PC-3 (cell line): ENCODE measurements around the gene TRIAP1. TPM values are rescaled to one million over a fixed set of nuclear protein-coding genes. Genes with fewer than 3 reads are reported as not detected.
A peak's percentile ranks its signal among the peaks of the same experiment; 100 is the strongest.

ENCODE experiments used
- ATAC-seq: fragments of 200-7000 bp; cut with Tn5 transposase; 2 replicates; pipeline ENCODE4 v1.9.1; 2020; ENCODE audit warnings: mild to moderate bottlenecking, moderate library complexity
- Bru-seq: library from RNA; stranded (reverse); fragments of 400-500 nt; gene quantifications from one replicate; lab custom pipeline; 2021; lab: Mats Ljungman, UMichigan
- BruChase-seq, 2 experiments: library from RNA; stranded (reverse); fragments of 400-500 nt; gene quantifications; one replicate each; lab custom pipeline; 2021; lab: Mats Ljungman, UMichigan
- BruUV-seq: library from RNA; stranded (reverse); fragments of 400-500 nt; replicated peaks from 2 replicates; lab custom pipeline; 2021; lab: Mats Ljungman, UMichigan
- CTCF ChIA-PET: fragments of 300-600 bp; sonication (Branson Sonifier 250); formaldehyde crosslinking; loops from one replicate; lab custom pipeline; 2022; ENCODE audit warnings: antibody characterized with exemption; lab: Charles Lee
- POLR2A ChIA-PET: fragments of 300-600 bp; sonication (Branson Sonifier 250); formaldehyde crosslinking; loops from one replicate; lab custom pipeline; 2022; ENCODE audit warnings: antibody characterized with exemption; ENCODE audit not compliant: unreplicated experiment; lab: Charles Lee
- DNase-seq: peaks from one replicate; pipeline ENCODE4 v3.0.0-alpha.2; 2015
- H2AFZ ChIP-seq: fragments of 300-600 bp; sonication (generic); 2 replicates; pipeline ENCODE4 v1.6.0; 2016; ENCODE audit warnings: antibody characterized with exemption, low read length
- H3F3A ChIP-seq: fragments of 300-600 bp; sonication (generic); one replicate; pipeline ENCODE4 v1.6.0; 2017; ENCODE audit warnings: antibody characterized with exemption, low read length, control low read depth, mild to moderate bottlenecking; ENCODE audit not compliant: unreplicated experiment
- H3K27ac ChIP-seq: fragments of 300-600 bp; sonication (generic); 2 replicates; pipeline ENCODE4 v1.5.1; 2016; ENCODE audit warnings: mild to moderate bottlenecking, low read length
- H3K27me3 ChIP-seq: fragments of 300-600 bp; sonication (generic); 2 replicates; pipeline ENCODE4 v1.6.1; 2016; ENCODE audit warnings: low read length, mixed read lengths
- H3K36me3 ChIP-seq: fragments of 300-600 bp; sonication (generic); 2 replicates; pipeline ENCODE4 v1.6.1; 2016; ENCODE audit warnings: low read depth, mixed run types, low read length, mixed read lengths
- H3K4me1 ChIP-seq: fragments of 300-600 bp; sonication (generic); 2 replicates; pipeline ENCODE4 v1.5.1; 2016; ENCODE audit warnings: low read length; ENCODE audit not compliant: insufficient read depth
- H3K4me2 ChIP-seq: fragments of 300-600 bp; sonication (generic); 2 replicates; pipeline ENCODE4 v1.6.0; 2016; ENCODE audit warnings: low read length
- H3K4me3 ChIP-seq: fragments of 300-600 bp; sonication (generic); 2 replicates; pipeline ENCODE4 v1.5.1; 2016; ENCODE audit warnings: mild to moderate bottlenecking, low read length, mixed read lengths
- H3K79me2 ChIP-seq: fragments of 300-600 bp; sonication (generic); 2 replicates; pipeline ENCODE4 v1.6.1; 2017; ENCODE audit warnings: low read length, mixed read lengths
- H3K9ac ChIP-seq: fragments of 300-600 bp; sonication (generic); 2 replicates; pipeline ENCODE4 v1.6.0; 2016; ENCODE audit warnings: mild to moderate bottlenecking, low read length
- H3K9me2 ChIP-seq: fragments of 300-600 bp; sonication (generic); replicated peaks from 2 replicates; pipeline ENCODE4 v1.6.1; 2016; ENCODE audit warnings: mixed run types, low read length, mixed read lengths
- H3K9me3 ChIP-seq: fragments of 300-600 bp; sonication (generic); 2 replicates; pipeline ENCODE4 v1.6.1; 2016; ENCODE audit warnings: low read length, mixed read lengths
- H4K20me1 ChIP-seq: fragments of 300-600 bp; sonication (generic); 2 replicates; pipeline ENCODE4 v1.6.1; 2016; ENCODE audit warnings: low read length, mixed read lengths
- EZH2 ChIP-seq: fragments of 300-600 bp; sonication (generic); IDR thresholded peaks from one replicate; pipeline ENCODE4 v1.6.1; 2017; ENCODE audit warnings: antibody characterized with exemption, mild to moderate bottlenecking, low read length; ENCODE audit not compliant: unreplicated experiment
- EZH2phosphoT487 ChIP-seq: fragments of 300-600 bp; sonication (generic); IDR thresholded peaks from 2 replicates; pipeline ENCODE4 v1.6.1; 2018; ENCODE audit warnings: mild to moderate bottlenecking, antibody characterized with exemption, low read length, borderline replicate concordance
- intact Hi-C: fragments of 100-400 bp; cut with micrococcal nuclease; formaldehyde crosslinking; loops from 2 replicates; pipeline ENCODE4 v1.9.0; 2023
- long read RNA-seq: library from polyadenylated mRNA; unstranded; transcript quantifications from one replicate; pipeline ENCODE4 v2.0.0, GENCODE V29; 2021; ENCODE audit not compliant: unreplicated experiment
- total RNA-seq: library from RNA; depleted of rRNA; stranded (reverse); fragments of >200 nt; gene quantifications from 2 replicates; pipeline ENCODE4 v1.2.3, GENCODE V29; 2014; rRNA removed
- TF ChIP-seq, protein P1 (sequence below): fragments of 300-600 bp; sonication (generic); conservative IDR thresholded peaks from 2 replicates; pipeline ENCODE4 v1.5.1; 2017; ENCODE audit warnings: antibody characterized with exemption, low read depth, mild to moderate bottlenecking, low read length

TRIAP1 gene
- total RNA-seq: 24.0 and 34.5 TPM in 2 replicates
- Bru-seq, nascent RNA: percentile 91 among the genes with signal in this experiment
- BruChase-seq, experiment 1, labeled RNA remaining after a 6-hour chase: percentile 99 among the genes with signal in this experiment
- percentile 97 among the genes with signal in this experiment for BruChase-seq, experiment 2, labeled RNA remaining after a 2-hour chase
- long read RNA-seq, transcript TRIAP1-202 (2 exons, 1,182 nt): major isoform, 38 of 105 reads
- long read RNA-seq, partial matches to known transcripts: 0 of 105 reads
- long read RNA-seq, other reads (novel, unspliced or antisense): 64 of 105 reads

DNA sequence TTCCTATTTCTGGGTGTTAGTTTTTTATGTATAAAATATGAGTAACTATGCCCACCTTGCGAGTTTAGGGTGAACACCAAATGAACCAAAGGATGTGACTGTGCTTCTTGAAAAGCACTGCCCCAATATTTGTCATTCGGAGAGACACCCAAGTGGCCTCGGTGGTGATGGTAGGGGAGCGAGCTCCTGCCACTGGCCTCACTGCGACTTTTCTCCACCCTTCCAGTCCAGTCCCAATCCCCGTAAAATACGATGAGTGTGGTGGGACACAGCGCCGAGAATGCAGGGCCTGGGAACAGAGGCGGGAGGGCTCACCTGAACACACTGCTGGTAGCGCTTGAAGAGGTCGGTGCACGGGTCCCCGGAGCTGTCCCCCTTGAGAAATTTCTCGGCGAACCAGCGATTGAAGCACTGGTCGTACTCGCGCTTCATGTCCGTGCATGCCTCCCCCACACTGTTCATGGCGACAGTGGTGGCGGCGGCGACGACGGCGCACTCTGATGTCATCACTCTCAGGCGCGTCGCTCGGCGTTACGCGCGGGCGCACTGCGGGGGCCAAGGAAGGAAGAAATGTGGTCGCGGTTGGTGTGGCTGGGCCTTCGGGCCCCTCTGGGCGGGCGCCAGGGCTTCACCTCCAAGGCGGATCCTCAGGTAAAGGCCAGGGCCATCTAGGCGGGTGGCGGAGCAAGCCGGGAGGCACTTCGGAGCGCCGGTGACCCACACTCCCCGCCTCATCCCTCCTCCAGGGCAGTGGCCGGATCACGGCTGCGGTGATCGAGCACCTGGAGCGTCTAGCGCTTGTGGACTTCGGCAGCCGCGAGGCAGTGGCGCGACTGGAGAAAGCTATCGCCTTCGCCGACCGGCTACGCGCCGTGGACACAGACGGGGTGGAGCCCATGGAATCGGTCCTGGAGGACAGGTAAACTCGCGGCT is at the start of gene TRIAP1, which contains the start of gene GATC:
TSS of gene TRIAP1 (minus strand) at position 474 of the 933 bp plus-strand sequence. CDS start at position 462, 12 bp downstream.
TSS of gene GATC (plus strand) at position 534 of the 933 bp plus-strand sequence. CDS start at position 571, 37 bp downstream.
- Histone ChIP-seq H3K4me2 (peak within 1 kb of the TSS; percentile 79), H3K4me3 (peak within 1 kb of the TSS; percentile 77), H2AFZ (peak within 1 kb of the TSS; percentile 71), H3K9ac (peak within 1 kb of the TSS; percentile 86), H3K4me1 (peaks cover 23% of the 10 kb centered on the region), H4K20me1 (peaks cover 10% of the 10 kb centered on the region; the same call in 1 of the 2 replicates), H3K9me2 (no peaks in the 10 kb centered on the region), H3K27ac (peak within 1 kb of the TSS; percentile 68), H3K27me3 (no peaks in the 10 kb centered on the region), H3K79me2 (peaks cover 83% of the 10 kb centered on the region), H3F3A (no peaks in the 10 kb centered on the region), H3K36me3 (peaks cover 30% of the 10 kb centered on the region), H3K9me3 (no peaks in the 10 kb centered on the region)
- ATAC-seq (peak; percentile 79), DNase-seq (peak; percentile 89)
- intact Hi-C loops: no loop called here
- TF ChIP-seq EZH2phosphoT487 (no peak), EZH2 (no peak)
- ChIA-PET CTCF (no interaction called here), POLR2A (no interaction called here)
- BruUV-seq: TSS peak; percentile 72

DNA sequence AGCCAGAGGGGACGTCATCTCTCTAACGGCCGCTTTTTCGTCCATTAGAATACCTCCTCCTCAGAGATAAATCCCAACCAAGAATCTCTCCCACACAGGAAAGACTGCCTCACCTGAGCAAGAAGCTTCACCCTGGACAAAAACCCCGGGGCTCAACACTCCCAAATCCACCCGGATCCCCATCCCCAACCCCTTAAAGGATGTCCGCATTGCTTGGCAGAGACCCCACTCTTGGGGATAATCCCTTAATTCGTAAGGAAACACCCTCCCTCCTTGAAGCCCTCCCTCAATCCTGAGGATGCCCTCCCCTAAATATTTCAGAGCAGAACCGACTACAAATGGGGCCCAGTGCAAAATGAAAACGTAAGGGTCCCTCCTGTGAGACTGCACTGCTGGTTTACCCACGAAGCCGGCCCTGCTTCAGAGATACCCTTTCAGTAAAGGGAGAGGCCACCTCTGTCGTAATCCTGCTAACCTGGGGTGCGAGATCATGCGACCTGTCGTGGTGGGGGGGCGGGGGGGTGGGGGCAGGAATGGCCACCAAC is 49.1 kb upstream of the TRIAP1 start:
- no peaks in the 10 kb centered on the region for H3K9me3 ChIP-seq
- H3K4me3 ChIP-seq: peak overlapping the region; percentile 95
- no peak overlapping the region for H3K27ac ChIP-seq
- ChIA-PET POLR2A (interaction anchor here (1.0 kb wide), 1 partner anchor 21 kb away, joined by 5 read pairs; no protein-coding TSS in a partner anchor), CTCF (no interaction called here)
- H3K27me3 ChIP-seq: no peaks in the 10 kb centered on the region
- intact Hi-C loops: loop anchor here (1.0 kb wide), 1 partner anchor 34 kb away; the partner anchor contains the start of gene COQ5
- peak; percentile 2 for ATAC-seq
- peak overlapping the region; percentile 95 for H3K9ac ChIP-seq
- peaks cover 24% of the 10 kb centered on the region for H3K4me1 ChIP-seq
- no peak for DNase-seq
- peaks cover 13% of the 10 kb centered on the region for H3K36me3 ChIP-seq
- H3K9me2 ChIP-seq: no peaks in the 10 kb centered on the region
- H2AFZ ChIP-seq: peak overlapping the region; percentile 82
- peaks cover 18% of the 10 kb centered on the region for H4K20me1 ChIP-seq
- H3F3A ChIP-seq: no peaks in the 10 kb centered on the region
- BruUV-seq: no TSS peak
- peak overlapping the region; percentile 96 for H3K4me2 ChIP-seq
- H3K79me2 ChIP-seq: peaks cover 45% of the 10 kb centered on the region
- TF ChIP-seq, protein P1, sequence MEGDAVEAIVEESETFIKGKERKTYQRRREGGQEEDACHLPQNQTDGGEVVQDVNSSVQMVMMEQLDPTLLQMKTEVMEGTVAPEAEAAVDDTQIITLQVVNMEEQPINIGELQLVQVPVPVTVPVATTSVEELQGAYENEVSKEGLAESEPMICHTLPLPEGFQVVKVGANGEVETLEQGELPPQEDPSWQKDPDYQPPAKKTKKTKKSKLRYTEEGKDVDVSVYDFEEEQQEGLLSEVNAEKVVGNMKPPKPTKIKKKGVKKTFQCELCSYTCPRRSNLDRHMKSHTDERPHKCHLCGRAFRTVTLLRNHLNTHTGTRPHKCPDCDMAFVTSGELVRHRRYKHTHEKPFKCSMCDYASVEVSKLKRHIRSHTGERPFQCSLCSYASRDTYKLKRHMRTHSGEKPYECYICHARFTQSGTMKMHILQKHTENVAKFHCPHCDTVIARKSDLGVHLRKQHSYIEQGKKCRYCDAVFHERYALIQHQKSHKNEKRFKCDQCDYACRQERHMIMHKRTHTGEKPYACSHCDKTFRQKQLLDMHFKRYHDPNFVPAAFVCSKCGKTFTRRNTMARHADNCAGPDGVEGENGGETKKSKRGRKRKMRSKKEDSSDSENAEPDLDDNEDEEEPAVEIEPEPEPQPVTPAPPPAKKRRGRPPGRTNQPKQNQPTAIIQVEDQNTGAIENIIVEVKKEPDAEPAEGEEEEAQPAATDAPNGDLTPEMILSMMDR: no peak
- TF ChIP-seq EZH2 (no peak), EZH2phosphoT487 (no peak)
